Measurements from ENCODE around the gene SLC16A10. TPM values are rescaled to one million over a fixed set of nuclear protein-coding genes. Genes with fewer than 3 reads are reported as not detected.

Gene SLC16A10
- total and polyA plus RNA-seq, 2 experiments from 2014 or later, result 19.9 to 34.1 TPM

DNA sequence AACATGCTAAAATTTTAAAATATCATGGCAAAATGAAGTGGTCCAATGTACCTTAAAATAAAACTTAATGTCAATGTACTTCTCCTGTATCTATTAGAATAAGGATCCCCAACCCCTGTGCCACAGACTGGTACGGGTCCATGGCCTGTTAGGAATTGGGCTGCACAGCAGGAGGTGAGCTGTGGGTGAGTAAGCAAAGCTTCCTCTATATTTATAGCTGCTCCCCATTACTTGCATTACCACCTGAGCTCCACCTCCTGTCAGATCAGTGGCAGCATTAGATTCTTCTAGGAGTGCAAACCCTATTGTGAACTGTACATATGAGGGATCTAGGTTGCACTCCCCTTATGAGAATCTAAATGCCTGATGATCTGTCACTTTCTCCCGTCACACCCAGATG lies 86.0 kb downstream of the SLC16A10 start:
- 93% methylated on average over 2 of the region's 2 CpGs for WGBS (ENCODE audit: low lambda C conversion rate, missing lambda C conversion rate)
- H3K4me3 ChIP-seq, result no peak overlapping the region

DNA sequence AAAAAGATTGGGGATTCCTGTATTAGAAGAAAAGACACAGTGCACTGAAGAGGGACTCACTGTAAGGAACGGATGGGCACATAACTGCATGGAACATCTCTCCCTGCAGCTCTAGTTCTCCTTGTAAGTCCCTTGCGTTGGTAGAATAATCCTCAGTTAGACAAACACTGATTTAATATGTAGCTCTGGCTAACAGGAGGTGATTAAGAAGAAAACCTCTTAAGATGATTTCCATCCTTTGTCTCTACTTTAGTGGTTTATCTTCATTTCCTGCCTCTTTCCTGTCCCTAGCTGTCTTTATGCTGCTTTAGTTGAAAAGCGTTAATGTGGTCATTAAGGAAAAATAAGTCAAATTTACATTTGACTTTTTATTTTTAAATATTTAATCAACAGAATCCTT lies 86.6 kb downstream of the SLC16A10 start:
- DNase-seq (ENCODE audit: low spot score), result no peak
- Histone ChIP-seq H2AFZ (no peak overlapping the region), H3K4me1 (ENCODE audit: insufficient read depth) (peaks cover 7% of the 10 kb centered on the region), H3K9me2 (replicated peaks; ENCODE audit: insufficient read depth) (no peaks in the 10 kb centered on the region), H3K79me2 (peaks cover 4% of the 10 kb centered on the region), H3K36me3 (replicated peaks; ENCODE audit: insufficient read depth, low read depth) (no peaks in the 10 kb centered on the region), H3K27me3 (no peaks in the 10 kb centered on the region), H4K20me1 (ENCODE audit: insufficient read depth, poor library complexity, severe bottlenecking) (no peaks in the 10 kb centered on the region), H3K4me3 (no peak overlapping the region), H3K9me3 (ENCODE audit: low read depth) (no peaks in the 10 kb centered on the region), H3K4me2 (no peak overlapping the region), H3K27ac (no peak overlapping the region)
- TF ChIP-seq, protein P1, sequence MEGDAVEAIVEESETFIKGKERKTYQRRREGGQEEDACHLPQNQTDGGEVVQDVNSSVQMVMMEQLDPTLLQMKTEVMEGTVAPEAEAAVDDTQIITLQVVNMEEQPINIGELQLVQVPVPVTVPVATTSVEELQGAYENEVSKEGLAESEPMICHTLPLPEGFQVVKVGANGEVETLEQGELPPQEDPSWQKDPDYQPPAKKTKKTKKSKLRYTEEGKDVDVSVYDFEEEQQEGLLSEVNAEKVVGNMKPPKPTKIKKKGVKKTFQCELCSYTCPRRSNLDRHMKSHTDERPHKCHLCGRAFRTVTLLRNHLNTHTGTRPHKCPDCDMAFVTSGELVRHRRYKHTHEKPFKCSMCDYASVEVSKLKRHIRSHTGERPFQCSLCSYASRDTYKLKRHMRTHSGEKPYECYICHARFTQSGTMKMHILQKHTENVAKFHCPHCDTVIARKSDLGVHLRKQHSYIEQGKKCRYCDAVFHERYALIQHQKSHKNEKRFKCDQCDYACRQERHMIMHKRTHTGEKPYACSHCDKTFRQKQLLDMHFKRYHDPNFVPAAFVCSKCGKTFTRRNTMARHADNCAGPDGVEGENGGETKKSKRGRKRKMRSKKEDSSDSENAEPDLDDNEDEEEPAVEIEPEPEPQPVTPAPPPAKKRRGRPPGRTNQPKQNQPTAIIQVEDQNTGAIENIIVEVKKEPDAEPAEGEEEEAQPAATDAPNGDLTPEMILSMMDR (IDR thresholded peaks at IDR 0.05; ENCODE audit: poor library complexity), result no peak
- TF ChIP-seq EZH2 (IDR thresholded peaks at IDR 0.05; ENCODE audit: borderline replicate concordance) (no peak), EZH2phosphoT487 (IDR thresholded peaks at IDR 0.05; ENCODE audit: low read depth, severe bottlenecking, unreplicated experiment) (no peak)
- WGBS (ENCODE audit: low lambda C conversion rate, missing lambda C conversion rate), result 77% methylated on average over 3 of the region's 3 CpGs

More for the DNA sequence above, 86.0 kb downstream of the SLC16A10 start:
- no peaks in the 10 kb centered on the region for H3K36me3 ChIP-seq (replicated peaks; ENCODE audit: insufficient read depth, low read depth)
- no peaks in the 10 kb centered on the region for H3K9me2 ChIP-seq (replicated peaks; ENCODE audit: insufficient read depth)
- H3K4me2 ChIP-seq, result no peak overlapping the region
- no peaks in the 10 kb centered on the region for H3K79me2 ChIP-seq
- no peaks in the 10 kb centered on the region for H3K27me3 ChIP-seq
- peaks cover 7% of the 10 kb centered on the region for H3K4me1 ChIP-seq (ENCODE audit: insufficient read depth)
- H4K20me1 ChIP-seq (ENCODE audit: insufficient read depth, poor library complexity, severe bottlenecking), result no peaks in the 10 kb centered on the region
- DNase-seq (ENCODE audit: low spot score), result no peak
- H2AFZ ChIP-seq, result no peak overlapping the region
- no peaks in the 10 kb centered on the region for H3K9me3 ChIP-seq (ENCODE audit: low read depth)
- H3K27ac ChIP-seq, result no peak overlapping the region
- TF ChIP-seq, protein P1 (IDR thresholded peaks at IDR 0.05; ENCODE audit: poor library complexity), result no peak
- no peak for TF ChIP-seq EZH2 (IDR thresholded peaks at IDR 0.05; ENCODE audit: borderline replicate concordance)
- no peak for TF ChIP-seq EZH2phosphoT487 (IDR thresholded peaks at IDR 0.05; ENCODE audit: low read depth, severe bottlenecking, unreplicated experiment)

- no peak overlapping the region for H2AFZ ChIP-seq
- H4K20me1 ChIP-seq (ENCODE audit: insufficient read depth, poor library complexity, severe bottlenecking), result no peaks in the 10 kb centered on the region
- no peak overlapping the region for H3K4me3 ChIP-seq
- H3K79me2 ChIP-seq, result peaks cover 4% of the 10 kb centered on the region
- no peaks in the 10 kb centered on the region for H3K9me3 ChIP-seq (ENCODE audit: low read depth)
- TF ChIP-seq EZH2 (IDR thresholded peaks at IDR 0.05; ENCODE audit: borderline replicate concordance), result no peak
- no peak for TF ChIP-seq EZH2phosphoT487 (IDR thresholded peaks at IDR 0.05; ENCODE audit: low read depth, severe bottlenecking, unreplicated experiment)
- TF ChIP-seq, protein P1 (IDR thresholded peaks at IDR 0.05; ENCODE audit: poor library complexity), result no peak
- no peak overlapping the region for H3K27ac ChIP-seq
- H3K4me2 ChIP-seq, result no peak overlapping the region
- H3K4me1 ChIP-seq (ENCODE audit: insufficient read depth), result peaks cover 7% of the 10 kb centered on the region
- 57% methylated on average over 2 of the region's 2 CpGs for WGBS (ENCODE audit: low lambda C conversion rate, missing lambda C conversion rate)
- no peaks in the 10 kb centered on the region for H3K27me3 ChIP-seq
- no peaks in the 10 kb centered on the region for H3K36me3 ChIP-seq (replicated peaks; ENCODE audit: insufficient read depth, low read depth)
- H3K9me2 ChIP-seq (replicated peaks; ENCODE audit: insufficient read depth), result no peaks in the 10 kb centered on the region
- no peak for DNase-seq (ENCODE audit: low spot score)
Measured at GRCh38 chr6:111175109-111175508, 87.8 kb downstream of the SLC16A10 start.
